A204.1 (cell line): ENCODE measurements around the gene NACC1.
A peak's percentile ranks its signal among the peaks of the same experiment; 100 is the strongest.

ENCODE experiments used
- FAIRE-seq: peaks from 2 replicates; lab custom pipeline; 2012; peaks lifted over from hg19 to GRCh38; lab: Jason Lieb, UNC

NACC1 gene

GRCh38 chr19:13100031-13100588, 18.0 kb upstream of the NACC1 start:
- FAIRE-seq: no peak

GRCh38 chr19:13100841-13101589, 17.0 kb upstream of the NACC1 start:
- no peak for FAIRE-seq

- FAIRE-seq: no peak
These were observed 16.3 kb upstream of the NACC1 start for GRCh38 chr19:13101590-13102415.

- no peak for FAIRE-seq
These were observed 15.7 kb upstream of the NACC1 start for GRCh38 chr19:13102416-13102665.

GRCh38 chr19:13102666-13103580, 15.1 kb upstream of the NACC1 start, which contains the start of gene LYL1:
Gene LYL1 (minus strand): TSS chr19:13102858. CDS start chr19:13101171, 1,687 bp downstream.
- no peak for FAIRE-seq

GRCh38 chr19:13103581-13104359, 14.3 kb upstream of the NACC1 start:
- no peak for FAIRE-seq

- FAIRE-seq: no peak
These were observed 13.7 kb upstream of the NACC1 start for GRCh38 chr19:13104360-13104847.

- FAIRE-seq: no peak
These were observed 13.0 kb upstream of the NACC1 start for GRCh38 chr19:13104848-13105711.

- FAIRE-seq: no peak
These were observed 8.5 kb upstream of the NACC1 start for GRCh38 chr19:13109361-13110098.

- FAIRE-seq: no peak
These were observed 7.9 kb upstream of the NACC1 start for GRCh38 chr19:13110099-13110610.

GRCh38 chr19:13112555-13112954, 5.5 kb upstream of the NACC1 start:
- FAIRE-seq: no peak

- FAIRE-seq: no peak
These were observed 2.2 kb upstream of the NACC1 start for GRCh38 chr19:13115936-13116281.

- FAIRE-seq: peak; percentile 80
These were observed 1.5 kb upstream of the NACC1 start, which contains the start of gene TRMT1 for GRCh38 chr19:13116282-13117175. Gene TRMT1 (minus strand): TSS chr19:13116740. CDS start chr19:13116399, 341 bp downstream.

GRCh38 chr19:13117176-13117771, 790 bp upstream of the NACC1 start:
- FAIRE-seq: no peak

- no peak for FAIRE-seq
These were observed 545 bp downstream of the NACC1 start for GRCh38 chr19:13118424-13119193.

- no peak for FAIRE-seq
These were observed 1.6 kb downstream of the NACC1 start for GRCh38 chr19:13119627-13120026.

- FAIRE-seq: no peak
These were observed 2.0 kb downstream of the NACC1 start for GRCh38 chr19:13120031-13120430.
